RCC 7860 (cell line): ENCODE data around the gene RAI1.
A peak's percentile ranks its signal among the peaks of the same experiment; 100 is the strongest.

Source experiments
- DNase-seq: peaks from one replicate; pipeline ENCODE4 v3.0.0-alpha.2; 2015; ENCODE audit warnings: low spot score
- FAIRE-seq: peaks from 2 replicates; lab custom pipeline; 2012; peaks lifted over from hg19 to GRCh38; lab: Jason Lieb, UNC

Gene RAI1

DNA sequence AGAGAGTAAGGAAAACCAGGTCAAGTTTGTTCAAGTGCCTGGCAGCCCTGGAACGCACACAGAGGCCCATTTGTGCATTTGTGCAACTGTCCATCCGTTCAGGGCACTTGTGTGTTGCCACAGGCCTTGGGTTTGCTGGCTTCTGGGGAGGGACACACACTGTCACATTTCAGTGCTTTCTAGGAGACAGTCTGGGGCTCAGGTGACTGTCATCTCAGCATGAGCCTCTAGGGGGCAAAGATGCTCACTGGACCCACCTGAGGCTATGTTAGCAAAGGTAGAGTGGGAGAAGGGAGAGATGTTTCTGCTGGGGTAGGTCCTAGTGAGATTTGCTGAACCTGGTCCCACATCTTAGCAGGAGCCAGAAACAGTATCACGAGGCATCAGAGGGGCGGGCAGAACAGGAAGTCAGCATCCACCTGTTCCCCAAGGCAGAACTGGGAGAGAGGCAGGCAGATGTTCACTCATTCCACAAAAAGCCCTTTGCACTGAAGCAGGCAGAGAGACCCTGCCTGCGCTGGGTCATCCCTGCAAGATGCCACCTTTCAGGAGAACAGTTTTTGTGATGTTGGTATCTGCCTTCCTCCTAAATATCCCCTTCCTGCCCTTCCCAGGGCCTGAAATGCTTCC is 48.5 kb downstream of the RAI1 start:
- DNase-seq (no peak), FAIRE-seq (no peak)

DNA sequence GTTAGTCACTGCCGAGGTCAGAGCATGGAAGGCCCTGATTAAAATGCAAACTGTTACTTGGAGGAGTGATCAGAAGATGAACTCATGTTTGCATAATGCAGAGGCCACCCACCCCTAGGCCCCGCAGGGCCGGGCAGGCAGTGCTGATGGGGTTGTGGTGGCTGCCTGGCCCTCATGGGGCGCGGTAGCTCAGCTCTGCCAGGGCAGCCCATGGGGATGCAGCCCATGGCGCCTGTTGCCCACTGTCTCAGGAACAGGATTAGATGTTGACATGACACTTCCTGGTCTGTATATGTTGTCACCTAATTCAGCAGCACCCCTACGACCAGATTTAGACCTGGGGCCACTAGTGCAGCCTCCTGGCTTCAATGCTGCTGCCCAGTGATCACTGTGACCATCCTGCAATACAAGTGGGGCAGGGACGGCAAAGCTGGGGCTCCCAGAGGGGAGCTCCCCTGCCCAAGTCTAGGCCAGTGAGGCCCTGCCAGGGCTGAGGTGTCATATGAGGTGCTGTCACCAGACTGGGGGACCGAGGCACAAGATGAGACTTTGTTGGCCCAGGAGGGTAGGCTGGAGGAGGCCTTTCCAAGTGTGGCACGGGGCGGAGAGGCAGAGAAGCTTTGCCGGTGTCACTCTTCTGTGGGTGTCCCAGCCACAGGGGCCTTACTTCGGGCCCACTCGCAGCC is 49.1 kb downstream of the RAI1 start:
- FAIRE-seq = no peak
- no peak for DNase-seq

DNA sequence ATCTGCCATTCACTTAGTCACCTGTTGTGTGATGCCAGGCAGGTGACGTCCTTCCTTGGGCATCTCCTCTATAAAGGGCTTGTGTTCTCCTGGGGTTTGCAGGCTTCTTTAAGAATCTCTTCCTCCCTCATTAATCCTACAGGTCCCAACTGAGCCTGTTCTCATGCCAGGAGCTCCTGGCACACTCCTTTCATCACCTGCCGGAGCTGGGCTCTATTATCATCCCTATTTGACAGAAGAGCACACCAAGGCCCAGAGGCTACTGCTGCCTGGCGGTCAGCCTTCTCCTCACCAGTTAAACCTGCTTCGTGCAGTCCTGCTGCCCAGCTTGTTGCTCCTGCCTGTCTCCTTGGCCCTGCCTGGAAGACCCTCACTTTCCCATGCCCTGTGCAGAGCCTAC is 51.2 kb downstream of the RAI1 start:
- DNase-seq = no peak
- FAIRE-seq = no peak

DNA sequence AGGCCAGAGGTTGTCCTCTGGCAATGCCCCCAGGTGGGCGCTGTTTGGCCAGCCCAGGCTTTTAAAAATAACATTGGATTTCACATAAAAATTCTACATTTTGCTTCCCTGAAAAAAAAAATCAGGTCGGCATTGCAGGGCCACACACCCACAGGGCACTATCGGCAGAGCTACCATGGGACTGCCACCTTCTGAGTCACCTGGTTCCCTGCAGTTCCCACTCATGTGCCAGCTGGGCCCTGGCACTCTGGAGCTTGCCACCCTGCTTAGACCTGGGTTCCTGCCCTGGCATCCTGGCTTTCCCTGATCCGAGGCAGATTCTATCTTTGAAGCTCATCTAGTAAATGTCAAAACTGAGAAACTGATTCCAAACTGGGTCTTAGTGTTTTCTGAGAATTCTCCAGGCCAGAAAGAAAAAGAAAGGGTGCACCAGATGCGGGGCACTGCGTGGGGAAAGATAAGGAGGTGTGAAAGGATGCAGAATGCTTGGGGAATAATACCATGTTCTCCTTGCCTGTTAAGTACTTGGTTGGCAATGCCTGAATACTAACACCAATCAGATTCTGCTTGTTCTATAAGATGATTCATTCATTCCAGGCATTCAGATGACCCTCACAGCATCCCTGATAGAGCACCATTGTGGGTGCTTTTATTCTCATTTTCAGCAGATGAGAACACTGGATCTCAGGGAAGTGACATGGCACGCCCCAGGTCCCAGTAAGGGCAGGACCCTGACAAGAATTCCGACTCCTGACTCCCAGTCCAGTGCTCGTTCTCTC is 51.8 kb downstream of the RAI1 start:
- peak; percentile 33 for DNase-seq
- FAIRE-seq = no peak

DNA sequence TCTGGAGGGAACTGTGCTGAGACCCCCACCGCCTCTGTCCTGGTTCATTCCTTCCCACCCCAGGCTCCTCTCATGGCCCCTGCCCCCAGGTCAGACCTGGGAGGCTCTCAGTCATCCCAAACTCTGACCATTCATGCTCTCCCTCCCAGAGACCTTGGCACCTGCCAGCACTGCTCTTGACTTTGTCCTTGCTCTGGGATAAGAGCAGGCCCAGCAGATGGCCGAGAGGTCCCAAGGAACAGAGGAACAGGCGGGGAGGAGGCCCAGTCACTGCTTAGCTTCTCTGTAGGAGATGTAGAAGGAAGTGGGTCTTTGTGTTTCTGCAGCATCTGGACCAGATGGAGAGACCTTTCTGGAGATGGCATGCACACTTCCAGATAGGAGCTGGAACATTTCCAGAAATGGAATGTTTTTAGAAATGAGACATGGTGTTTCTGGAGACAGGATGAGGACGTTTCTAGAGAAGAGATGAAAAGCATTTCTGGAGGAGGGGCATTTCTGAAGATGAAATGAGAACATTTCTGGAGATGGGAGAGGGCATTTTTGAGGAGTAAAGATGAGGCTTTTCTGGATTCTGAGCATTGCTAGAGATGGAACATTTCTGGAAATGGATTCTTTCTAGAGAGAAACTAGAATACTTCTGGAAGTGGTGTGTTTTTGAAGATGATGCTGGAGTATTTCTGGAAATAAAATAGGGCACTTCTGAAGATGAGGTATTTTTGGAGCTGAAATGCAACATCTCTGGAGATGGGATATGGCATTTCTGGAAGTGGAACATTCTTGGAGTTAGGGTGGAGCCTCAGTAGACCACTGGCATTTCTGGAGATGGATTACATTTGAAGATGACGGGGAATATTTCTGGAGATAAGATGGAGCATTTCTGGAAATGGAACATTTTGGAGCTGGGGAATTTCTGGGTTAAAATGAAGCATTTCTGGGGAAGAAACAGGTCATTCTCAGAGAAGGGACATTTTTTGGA is 55.2 kb downstream of the RAI1 start:
- FAIRE-seq = no peak
- no peak for DNase-seq

DNA sequence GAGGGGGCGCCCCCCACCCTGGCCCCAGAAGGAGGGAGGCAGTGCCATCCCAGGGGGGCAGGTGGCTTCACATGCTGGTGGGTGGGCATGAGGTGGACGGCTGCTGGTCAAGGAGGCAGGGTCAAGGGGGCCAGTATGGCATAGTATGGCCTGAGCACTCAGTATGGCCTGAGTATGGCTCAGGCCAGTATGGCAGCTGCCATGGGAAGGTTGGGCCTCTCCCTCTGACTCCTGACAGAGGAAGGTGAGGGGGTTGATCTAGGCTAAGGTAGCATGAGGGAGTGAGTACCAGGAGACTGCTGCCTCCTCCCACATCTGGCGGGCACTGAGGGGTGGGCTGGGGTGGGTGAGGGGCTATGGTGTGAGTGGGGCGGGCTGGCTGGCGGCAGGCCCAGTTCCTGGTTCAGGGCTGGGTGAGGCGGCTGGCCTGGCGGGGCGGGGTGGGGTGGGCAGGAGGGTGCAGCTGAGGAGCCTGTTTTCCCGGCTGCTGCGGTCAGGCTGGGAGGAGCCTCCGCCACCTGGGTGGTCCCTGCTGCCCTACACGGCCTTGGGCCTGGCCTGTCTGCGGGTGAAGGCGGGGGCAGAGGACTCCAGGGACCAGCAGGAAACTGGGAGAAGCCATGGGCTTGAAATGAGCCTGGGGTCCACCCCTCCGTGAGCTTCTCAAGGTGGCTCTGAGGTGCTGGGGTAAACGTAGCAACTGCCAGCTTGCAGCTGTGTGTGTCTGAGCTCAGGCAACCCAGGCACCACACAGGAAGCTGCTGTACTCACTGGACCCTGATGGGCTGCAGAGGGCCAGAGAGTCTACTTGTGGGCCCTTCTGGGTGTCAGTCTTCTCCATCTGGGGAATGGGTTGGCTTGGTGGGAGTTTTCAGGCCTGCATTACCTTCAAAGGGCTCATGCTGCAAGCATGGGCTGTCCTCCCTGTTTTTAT is 57.0 kb downstream of the RAI1 start:
- DNase-seq (no peak), FAIRE-seq (no peak)

DNA sequence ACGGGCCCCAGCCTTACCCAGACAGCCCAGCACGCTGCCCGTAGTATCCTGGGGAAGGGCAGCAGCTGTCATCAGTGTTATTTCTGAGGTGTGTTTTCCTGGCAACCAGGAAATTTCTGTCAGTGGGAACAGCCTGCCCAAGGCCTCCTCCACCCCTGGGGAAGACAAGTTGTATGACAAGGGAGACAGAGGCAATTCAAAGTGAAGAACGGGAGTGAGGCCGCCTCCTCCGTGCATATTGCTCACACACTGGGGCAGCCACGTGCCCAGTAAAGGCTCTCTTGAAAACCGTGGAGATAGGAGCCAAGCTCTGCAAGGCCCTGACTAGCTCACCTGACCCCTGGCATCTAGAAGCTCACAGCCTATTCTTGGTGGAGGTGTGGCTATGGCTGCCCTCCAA is 57.6 kb downstream of the RAI1 start:
- FAIRE-seq (no peak), DNase-seq (no peak)

DNA sequence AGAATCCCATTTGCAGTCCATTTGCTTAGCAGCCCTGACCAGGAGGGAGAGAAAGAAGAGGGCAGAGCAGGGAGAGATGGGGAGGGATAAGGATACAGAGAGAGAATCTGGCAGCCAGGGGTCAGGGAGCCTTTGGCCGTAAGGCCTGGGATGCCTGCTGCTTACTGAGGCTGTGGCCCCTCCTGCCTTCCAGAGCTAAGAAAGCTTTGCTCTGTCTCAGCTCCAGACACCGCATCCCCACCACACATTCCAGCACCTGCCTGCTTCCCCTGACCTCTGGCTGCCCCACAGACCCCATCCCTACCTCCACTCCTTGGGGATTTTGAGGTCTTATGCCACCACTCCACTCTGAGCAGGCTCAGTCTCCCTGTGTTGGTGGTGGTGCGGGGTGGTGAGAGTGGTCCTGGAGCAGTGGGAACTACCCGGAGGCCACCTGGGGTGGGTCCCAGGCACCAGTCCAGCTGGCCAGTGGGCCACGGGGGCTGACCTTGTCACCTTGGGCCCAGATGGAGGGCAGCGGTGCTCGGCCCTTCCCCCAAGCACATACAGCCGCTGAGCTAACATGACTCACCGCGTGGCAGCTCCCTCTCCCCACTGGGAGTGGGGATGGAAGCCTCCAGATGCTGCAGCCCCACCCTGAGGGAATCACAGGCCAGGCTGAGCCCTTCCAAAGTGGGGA is 58.3 kb downstream of the RAI1 start:
- DNase-seq (peak; percentile 17), FAIRE-seq (no peak)

DNA sequence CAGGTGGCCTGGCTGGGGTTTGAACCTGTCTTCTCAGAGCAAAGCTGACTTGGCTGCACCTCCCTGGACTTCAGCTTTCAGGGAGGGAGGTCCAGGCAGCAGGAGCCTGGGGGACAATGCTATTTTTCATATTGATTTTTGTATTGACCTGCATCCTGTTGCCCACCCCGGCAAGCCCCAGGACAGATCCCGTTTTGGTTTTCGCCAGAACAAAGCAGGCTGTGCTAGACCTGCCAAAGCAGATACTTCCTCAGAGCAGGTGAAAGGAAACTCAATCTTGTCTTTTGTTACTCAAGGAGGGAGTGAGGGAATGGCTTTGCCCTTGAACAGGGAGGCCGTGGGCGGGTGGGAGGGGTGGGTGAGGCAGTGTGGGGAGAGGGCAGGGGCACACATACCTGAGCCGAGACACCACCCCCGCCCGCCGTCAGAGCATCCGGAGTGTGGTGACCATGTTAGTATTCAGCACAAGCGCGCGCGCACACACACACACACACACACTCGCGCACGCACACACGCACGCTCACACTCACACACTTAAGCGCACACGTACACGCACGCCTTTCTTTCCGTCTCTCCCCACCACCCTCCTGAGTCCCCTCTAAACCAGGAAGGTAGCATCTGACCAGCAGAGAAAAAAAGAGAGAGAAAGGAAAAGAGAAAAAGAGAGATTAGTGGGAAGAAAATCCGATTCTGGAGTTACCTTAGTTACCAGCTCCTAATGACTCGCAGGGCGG is 59.5 kb downstream of the RAI1 start:
- no peak for DNase-seq
- no peak for FAIRE-seq

DNA sequence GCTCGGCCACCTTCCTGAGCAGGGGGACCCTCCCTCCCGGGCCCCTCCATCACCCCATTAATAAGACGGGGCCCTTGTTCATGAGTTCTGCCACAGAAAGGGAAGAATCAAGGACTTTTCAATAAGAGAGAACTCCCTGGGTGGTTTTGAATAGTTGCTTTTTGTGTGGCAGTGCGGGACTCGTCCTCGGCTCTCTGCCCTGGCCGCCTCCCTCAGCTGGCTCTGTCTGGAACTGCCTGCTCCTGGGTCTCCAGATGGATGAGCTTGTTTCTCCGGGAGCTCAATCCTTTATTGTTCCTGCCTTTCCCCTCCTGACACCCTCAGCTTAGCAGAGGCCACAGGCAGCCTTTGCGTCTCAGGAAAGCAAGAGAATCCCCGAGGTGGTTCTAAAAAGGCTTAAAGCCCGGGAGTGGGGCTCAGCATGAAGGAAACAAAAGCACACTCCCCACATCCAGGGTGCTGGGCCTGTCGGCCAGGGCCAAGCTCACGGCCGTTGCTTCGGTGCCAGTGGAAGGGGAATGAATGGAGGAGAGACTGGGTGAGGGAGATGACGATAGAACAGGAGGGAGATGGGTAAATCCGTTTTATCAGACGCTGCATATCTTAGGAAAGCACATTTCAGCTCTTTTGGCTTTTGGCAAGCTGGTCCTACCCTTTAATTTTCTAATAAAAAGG is 60.2 kb downstream of the RAI1 start:
- FAIRE-seq = no peak
- DNase-seq = no peak

DNA sequence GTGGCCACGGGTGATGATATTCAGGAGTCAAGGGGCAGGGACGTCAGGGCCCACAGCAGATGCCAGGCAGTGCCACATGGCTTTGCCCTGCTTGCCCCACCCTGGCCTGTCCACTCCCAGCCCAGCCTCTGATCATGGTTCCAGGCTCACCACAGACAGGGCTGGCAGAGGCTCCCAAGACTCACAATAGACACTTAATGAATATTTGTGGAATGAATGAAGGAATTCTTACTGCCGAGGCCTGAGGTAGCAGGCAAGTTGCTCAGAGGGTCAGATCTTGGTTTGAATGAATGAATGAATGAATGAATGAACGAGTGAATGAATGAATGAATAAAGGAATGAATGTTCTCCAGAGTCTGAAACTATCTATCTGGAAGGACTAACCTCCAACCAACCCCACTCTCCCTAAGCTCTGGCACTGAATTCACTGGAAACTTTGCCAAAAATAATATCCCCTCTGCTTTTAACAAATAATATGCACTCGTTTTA is 60.9 kb downstream of the RAI1 start:
- no peak for DNase-seq
- no peak for FAIRE-seq

DNA sequence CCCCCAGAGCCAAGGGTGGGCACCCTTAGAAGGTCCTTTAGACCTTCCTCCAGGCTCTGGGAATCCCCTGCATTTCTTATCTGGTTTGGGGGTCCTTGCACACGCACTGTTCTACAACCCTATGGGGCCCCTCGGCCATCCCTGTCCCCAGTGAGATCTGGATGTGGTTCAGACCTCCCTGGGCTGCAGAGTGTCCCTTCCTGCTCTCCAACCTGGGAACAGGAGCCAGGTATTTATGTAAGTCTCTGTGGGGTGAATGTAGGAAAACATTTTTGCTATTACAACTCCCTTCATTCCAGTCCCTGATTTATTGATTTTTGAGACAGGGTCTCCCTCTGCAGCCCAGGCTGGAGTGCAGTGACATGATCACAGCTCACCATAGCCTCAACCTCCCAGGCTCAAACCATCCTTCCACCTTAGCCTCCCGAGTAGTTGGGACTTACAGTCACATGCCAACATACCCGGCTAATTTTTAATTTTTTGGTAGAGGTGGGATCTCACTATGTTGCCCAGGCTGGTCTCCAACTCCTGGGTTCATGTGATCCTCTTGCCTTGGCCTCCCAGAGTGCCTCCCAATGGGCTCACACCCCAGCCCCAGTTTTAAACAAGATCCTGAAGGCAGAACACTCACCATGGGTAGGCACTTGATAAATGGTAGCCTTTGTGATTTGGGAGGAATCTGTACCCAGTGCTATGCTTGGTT is 61.6 kb downstream of the RAI1 start:
- no peak for FAIRE-seq
- DNase-seq = no peak

DNA sequence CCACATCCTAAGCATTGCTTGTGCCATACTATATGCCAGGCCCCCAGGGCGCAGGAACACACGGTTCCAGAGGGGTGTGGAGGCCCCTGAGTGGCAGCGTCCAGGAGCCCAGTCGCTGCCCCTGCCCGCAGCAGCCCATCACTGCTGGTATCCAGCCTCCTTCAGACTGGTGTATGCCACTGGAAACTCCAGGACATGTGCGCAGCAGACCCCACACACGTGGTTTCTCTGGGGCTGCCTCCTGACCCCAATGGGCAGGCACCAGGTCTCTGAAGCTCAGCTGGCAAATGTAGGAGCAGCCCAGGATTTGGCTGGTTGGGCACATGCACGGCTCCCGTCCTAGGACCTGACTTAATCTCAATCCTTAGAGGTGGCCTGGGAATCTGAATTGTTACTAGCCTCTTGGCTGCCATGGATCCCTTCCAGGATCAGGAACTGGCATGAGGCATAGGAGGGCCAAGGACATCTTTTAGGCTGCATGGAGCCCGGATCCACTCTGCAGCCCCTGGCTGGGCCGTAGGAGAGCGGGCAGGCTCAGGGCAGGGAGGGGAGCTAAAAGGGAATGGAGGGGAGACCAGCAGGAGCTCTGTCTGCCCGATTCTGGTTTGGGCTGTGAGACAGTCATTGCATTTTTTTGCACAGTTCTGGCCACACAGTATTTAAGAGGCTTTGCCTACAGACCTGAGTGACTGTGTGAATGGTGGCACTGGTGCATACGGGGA is 62.3 kb downstream of the RAI1 start:
- no peak for DNase-seq
- FAIRE-seq = no peak

DNA sequence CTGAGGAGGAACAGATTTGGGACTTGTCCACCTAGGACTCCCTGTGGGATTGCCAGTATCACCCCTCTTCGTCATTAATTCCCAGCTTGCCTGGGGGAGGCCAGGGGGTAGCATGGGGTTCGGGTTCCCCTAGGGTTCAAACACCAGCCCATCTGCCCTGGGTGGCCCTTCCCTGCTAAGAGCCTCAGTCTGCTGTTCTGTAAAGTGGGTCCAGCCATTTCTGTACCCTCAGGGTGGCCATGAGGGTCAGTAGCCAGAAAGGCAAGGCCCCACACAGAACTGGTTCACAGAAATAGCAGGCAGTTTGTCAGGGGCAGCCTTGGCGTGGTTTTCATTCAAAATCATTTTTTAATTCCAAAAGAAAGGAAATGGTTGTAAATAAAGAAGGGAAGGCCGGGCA is 62.9 kb downstream of the RAI1 start:
- no peak for FAIRE-seq

DNA sequence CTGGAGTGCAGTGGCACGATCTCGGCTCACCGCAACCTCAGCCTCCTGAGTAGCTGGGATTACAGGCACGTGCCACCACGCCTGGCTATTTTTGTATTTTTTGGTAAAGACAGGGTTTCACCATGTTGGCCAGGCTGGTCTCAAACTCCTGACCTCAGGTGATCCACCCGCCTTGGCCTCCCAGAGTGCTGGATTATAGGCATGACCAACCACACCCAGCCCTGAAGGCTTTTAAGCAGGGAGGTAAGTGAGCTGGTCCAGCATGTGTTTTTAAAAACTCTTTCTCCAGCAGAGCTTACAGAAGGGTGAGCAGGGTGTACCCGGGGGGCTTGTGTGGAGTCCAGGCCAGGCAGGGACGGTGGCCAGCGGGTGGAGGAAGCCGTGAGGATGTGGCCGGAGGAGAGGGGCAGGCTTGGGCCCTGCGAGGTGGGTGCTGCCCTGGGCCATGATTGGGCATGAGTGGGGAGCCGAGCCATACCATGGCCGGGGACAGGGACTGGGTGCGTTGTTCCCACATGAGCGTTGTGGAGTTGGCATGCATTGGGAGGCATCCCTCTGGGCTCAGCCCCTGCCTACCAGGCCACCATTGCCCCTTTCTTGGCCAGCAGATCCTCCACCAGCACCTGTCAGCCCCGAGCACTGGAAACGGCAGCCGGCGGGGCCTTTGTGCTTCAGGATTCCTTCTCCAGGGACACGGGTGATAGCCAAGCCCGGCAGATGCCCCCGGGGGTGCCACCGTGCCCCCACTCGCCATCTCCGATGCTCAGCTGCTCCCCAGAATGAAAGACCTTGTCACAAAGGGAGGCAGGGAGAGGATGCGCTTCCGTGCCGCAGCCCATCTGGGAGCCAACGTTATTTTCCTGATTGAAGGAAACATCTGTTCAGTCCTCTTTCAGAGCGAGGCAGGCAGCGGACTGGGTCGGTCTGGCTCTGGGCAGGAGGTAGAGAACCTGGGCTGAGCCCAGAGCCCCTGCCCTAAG is 64.5 kb downstream of the RAI1 start:
- DNase-seq = no peak
- FAIRE-seq = no peak

More for the DNA sequence above, 62.9 kb downstream of the RAI1 start:
- no peak for DNase-seq
